MV-4-11 (cell line): ENCODE measurements around the gene ZBED4.

Source experiments
- DNase-seq: peaks from one replicate; lab custom pipeline; 2025; lab: John Stamatoyannopoulos, UW

ZBED4 gene

DNA sequence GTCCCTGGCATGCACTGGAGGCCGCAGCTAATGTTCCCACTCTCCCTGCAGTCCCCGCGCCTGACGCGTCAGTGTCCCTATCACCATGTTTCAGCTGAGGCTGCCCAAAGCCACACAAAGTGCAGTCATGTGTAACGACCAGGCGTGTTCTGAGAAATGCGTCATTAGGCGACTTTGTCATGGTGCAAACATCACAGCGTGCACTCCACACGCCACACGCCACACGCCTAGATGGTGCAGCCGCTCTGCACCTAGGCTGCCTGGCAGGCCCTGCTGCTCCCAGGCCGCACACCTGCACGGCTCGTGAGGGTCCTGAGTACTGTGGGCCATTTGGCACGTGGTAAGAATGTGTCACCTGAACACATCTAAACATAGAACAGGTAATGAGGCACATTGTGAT is 67.2 kb downstream of the ZBED4 start:
- DNase-seq, result no peak

DNA sequence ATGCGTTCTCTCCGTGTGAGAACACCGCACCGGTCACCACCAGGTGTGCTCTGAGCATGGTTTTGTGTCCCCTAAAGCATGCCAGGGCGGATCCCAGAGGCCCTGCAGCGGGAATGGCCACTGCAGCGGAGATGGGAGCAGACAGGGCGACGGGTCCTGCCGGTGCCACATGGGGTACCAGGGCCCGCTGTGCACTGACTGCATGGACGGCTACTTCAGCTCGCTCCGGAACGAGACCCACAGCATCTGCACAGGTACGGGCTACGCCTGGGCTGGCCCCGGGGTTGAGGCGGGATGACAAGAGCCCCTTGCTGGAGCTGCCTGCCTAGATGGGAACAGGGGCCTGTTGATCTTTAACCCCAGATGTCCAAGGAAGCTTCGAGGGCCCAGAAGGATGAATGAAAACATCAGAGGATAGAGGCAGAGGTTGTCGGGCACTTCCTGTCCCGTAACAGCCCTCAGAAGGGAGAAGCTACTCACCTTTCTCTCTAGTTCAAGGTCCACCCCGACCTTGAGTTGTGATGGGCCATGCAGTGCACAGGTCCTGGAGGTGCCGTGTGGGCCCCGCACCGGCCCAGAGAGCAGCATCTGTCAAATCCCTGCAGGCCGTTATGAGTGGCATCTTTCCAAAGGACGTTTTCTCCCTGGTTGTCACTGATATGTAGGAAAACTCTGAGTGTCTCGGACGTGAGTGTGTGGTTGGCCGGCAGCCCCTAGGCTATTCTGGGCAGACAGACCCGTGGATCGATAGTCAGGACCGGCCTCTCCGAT is 68.0 kb downstream of the ZBED4 start:
- DNase-seq, result no peak

DNA sequence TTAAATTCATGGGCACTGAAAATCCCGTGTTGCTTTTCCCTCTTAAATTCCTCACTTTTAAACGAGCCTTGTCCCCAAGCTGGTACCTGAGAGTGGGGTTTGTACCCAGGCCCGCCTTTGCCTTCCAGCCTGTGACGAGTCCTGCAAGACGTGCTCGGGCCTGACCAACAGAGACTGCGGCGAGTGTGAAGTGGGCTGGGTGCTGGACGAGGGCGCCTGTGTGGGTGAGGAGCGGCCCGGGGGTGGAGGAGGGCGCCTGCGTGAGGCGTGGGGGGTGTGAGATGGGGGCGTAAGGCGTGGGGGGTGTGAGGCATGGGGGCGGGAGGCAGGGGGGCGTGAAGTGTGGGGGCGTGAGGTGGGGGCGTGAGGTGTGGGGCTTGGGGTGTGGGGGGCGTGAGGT is 68.8 kb downstream of the ZBED4 start:
- DNase-seq, result no peak

DNA sequence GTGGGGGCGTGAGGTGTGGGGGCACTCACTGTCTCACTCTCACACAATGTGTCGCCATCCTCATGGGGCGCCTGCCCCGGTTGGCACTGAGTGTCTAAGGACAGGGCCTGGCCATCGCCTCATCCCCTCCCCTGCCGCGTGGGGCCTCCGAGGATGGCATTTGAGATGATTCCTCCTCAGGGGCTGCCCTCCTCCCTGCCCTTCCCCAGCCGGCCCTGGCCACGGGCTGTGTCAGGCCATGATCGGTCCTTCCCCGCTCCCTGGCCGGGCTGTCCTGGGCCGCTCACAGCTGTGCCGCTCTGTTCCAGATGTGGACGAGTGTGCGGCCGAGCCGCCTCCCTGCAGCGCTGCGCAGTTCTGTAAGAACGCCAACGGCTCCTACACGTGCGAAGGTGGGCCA is 69.3 kb downstream of the ZBED4 start:
- no peak for DNase-seq

DNA sequence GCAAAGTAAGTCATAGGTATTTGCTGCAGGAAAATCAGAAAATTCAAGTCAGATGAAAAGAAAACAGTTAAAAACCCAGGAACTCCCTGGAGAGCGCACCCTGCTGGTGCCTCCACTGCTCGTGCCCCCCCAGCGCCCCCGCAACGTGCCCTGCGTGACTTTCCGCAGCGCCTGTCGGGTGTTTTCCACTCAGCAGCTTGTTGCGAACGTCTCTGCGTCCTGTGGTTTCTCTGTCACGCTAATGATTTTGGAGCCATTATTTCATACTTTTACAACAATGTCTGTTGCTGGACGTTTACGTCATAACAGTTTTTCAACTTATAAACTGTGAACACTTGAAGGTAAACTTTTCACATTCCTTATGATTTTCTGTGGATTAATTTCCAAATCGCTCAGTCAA is 69.8 kb downstream of the ZBED4 start:
- no peak for DNase-seq

DNA sequence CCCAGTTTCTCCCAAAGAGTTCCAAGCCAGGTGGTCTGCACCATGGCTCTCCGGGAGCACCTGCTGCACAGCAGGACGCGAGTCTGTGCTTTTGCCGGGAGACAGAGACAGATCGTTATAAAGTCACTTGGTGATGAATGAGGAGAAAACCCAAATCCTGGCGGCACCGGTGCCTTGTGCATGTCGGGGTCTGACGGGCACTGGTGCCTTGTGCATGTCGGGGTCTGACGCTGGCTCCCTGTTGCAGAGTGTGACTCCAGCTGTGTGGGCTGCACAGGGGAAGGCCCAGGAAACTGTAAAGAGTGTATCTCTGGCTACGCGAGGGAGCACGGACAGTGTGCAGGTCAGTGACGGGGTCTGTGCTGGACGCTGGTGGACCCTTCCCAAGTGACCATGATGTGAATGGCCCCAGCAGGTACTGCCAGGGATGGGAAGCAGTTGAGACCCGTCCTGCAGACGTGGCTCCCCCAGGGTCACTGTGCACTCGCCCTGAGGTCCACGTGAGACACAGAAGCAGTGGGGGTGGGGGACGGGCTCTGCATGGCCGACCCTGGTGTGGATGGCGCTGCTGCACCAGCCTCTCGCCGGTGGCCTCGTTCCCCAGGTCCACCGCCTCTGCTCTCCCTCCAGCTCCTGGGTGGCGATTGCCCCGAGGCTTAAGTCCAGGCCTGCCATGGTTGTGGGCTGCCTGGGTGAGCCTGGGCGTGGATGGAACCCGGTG is 70.6 kb downstream of the ZBED4 start:
- DNase-seq, result no peak

DNA sequence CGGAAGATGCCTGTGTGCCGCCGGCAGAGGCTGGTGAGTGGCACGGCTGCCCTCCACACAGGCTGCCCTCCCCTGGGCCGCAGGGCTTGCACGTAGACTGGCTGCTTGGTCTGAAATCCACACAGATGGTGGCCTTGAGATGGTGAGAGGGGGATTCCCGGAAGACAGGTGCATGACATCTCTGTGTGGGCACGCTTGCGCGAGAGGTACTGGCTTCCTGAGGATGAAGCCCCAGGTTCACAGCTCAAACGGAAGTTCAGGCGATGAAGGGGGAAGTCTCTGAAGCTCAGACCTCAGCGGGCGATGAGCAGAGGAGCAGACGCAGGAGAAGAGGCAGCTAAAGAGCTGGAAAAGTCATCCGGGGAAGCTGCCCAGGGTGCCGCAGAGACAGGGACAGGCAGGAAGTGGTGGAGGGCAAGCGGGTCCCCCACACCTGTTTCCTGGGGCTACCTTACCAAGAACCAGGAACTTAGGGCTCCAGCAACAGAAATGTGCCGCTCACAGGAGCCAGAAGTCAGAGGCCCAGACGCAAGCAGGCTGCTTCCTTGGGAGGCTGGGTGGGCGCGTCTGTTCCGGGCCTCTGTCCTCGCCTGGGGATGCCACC is 72.0 kb downstream of the ZBED4 start:
- DNase-seq, result no peak

DNA sequence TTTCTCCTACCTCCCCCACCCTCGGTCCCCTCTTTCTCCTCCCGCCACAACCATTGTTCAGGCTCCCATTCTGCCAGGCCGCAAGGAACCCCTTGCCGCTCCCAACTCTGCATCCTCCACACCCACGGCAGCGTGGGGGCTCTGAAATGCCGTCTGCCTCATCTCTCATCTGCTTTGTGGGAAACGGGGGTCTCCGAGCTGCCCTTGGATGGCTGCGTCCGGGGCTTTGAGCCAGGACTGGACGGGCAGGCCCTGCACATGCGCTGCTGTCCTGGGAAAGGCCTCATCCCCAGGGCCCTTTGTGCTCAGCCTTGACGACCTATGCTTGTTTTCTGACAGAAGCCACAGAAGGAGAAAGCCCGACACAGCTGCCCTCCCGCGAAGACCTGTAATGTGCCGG is 73.3 kb downstream of the ZBED4 start:
- no peak for DNase-seq

DNA sequence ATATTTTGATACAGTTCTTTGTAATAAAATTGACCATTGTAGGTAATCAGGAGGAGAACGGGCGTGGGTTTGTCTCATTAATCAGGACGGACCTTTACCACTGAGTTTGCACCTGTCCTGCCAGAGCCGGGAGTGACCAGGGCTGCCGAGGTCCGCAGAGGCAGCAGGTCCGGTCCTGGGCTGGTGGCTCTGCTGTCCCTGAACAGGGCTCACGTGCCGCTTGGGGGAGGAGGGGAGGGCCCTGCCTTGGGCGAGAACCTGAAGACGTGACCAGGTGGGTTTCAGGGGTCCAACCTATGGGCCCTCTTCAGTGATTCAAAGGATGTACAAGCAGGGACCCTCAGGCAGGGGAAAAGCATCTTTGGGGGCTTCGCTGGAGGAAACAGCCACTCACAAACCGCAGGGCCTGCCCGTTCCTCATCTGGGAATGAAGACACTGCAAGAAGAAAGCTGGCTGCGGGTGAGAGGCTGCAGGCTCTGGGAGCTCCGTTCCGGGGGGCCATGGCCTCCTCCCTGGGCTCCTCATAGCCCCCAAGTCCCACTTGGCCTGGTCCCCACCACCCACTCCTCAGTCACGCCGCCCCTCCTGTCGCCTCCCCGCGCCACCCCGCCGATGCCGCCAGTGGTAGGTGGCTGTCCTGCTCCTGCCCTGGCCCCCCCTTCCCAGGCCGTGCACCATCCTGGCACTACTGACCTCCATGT is 74.0 kb downstream of the ZBED4 start:
- DNase-seq, result no peak

DNA sequence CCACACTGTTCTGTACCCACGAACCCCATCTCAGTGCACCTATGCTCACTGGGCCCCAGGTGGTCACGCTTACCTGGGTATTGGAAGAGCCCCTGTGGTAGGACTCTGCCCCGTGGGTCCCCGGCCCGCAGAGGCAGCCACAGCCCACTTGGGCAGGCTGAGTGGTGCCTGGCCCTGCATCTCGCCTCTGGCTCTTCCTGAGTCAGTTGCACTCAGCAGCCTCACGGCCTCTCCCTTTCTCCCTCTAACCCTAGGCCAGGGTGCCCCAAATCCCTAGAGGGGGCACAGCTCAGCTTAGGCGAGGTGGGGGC is 74.5 kb downstream of the ZBED4 start:
- DNase-seq, result no peak

DNA sequence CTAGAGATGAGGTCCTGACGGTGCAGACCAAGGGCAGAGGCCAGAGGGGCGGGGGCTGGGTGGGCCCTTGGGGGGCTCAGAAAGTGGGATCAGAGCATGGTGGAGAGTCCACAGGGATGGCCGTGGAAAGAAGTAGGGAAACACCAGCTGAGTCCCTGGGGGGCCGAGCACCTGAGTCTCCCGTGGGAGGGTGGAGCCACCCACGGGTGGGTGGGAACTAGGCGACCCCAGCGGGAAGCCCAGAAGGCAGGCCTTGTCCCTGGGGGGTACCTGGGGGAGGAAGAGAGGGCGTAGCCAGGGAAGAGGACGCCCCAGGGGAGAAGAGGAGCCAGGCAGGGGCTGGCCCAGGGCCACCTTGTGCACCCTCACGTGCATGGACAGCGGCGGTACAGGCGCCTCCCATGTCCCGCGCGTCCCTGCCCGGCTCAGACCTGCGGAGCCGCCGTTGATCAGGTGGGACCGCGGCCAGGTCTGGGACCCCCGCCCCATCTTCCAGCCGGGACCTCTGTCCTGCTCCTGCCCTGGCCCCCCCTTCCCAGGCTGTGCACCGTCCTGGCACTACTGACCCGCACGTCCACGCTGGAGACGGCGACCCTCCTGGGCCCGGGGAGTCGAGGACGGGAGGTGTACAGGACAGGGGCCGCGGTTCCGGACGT is 75.0 kb downstream of the ZBED4 start:
- DNase-seq, result no peak

DNA sequence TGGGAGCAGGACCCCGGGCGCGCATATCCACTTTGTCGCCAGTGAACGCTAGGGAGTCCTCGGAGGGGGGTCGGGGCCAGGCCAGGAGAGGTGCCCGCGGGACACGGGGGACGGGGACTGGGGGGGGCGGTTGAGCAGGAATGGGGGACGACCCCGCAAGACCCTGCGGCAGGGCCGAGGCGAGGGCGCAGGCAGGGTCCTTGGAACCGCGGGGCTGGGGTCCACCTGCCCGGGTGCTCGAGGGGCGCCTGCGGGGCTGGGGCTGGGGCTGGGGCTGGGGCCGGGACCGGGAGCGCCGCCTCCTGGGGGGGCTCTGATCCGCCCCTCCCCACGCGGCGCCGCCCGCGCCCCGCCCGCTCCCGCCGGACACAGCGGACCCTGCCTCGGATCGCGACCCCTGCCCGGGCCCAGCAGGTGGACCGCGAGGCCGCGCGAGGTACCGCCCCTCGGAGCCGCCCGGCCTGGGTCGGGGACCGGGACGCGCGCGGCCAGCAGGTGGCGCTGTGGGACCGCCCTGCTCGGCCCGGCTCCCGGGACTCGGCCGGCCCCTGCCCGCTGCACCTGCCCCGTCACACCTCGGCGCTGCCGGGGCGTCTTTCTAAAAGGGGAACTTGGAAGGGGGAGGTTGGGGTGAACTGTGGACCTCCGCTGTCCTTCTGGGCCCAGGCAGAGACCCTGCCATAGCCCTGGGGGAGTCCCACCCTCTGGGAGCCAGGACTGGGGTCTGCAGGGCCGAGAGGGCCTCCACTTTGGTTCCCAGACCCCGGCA is 75.8 kb downstream of the ZBED4 start:
- DNase-seq, result no peak

DNA sequence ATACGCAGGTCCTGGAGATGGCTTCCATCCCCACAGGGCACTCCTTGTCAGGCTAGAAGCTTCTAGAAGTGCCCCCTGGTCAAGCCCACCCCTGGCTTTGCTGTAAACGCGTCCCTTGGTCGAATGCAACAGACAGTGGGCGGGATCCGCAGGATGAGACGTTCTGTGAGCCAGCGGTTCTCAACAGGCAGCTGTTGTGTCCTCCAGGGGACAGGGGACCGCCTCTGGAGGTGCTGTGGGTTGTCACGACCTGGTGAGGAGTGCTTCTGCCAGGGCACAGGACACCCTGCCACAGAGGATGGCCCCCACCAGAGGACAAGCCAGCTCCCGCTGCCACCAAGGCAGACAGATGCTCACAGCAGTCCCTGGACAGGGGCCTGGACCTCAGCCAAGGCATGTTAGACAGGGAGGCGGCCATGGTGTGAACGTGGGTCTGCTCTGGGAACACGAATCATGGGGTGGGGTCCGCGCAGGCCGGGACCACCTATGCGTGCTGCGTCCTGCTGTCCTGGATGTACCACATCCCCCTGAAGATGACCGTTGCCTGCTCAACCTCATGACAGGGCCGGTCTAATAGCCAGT is 76.4 kb downstream of the ZBED4 start:
- DNase-seq, result no peak

DNA sequence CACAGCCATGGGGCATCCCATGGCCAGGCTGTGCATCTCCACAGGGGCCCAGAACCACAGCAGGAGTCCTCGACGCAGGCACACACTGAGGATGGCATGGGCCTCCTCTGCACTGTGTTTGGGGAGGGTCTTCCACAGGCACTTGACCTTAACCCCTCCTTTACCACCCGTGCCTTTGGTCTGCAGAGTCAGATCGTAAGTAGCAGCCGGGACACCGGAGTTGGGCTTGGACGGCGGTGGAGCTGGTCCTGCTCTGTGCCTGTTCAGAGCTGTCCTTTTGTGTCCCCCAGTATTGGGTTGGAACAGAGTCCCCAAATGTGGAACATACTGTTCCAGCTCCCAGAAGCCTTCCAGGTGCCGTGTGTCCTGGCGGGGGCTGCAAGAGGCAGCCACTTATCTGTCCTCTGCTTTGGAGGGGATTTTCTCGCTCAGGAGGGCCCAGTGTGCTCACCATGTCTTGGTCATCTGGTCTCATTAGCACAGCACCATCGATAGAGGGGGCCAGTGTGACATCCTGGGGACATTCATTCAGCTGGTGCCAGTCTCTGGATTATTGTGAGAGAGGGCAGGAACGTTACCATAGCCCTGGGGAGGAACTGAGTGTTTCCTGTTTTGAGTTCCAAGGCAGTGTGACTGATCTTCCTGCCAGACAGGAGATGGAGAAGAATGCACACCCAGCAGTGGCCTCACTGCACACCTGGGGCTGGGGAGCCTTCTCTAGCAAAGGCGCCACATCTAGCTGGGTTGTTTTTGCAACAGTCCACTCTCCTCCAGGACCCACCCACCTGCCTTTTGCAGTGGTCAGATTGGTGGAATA is 77.2 kb downstream of the ZBED4 start:
- peak; percentile 93 for DNase-seq

DNA sequence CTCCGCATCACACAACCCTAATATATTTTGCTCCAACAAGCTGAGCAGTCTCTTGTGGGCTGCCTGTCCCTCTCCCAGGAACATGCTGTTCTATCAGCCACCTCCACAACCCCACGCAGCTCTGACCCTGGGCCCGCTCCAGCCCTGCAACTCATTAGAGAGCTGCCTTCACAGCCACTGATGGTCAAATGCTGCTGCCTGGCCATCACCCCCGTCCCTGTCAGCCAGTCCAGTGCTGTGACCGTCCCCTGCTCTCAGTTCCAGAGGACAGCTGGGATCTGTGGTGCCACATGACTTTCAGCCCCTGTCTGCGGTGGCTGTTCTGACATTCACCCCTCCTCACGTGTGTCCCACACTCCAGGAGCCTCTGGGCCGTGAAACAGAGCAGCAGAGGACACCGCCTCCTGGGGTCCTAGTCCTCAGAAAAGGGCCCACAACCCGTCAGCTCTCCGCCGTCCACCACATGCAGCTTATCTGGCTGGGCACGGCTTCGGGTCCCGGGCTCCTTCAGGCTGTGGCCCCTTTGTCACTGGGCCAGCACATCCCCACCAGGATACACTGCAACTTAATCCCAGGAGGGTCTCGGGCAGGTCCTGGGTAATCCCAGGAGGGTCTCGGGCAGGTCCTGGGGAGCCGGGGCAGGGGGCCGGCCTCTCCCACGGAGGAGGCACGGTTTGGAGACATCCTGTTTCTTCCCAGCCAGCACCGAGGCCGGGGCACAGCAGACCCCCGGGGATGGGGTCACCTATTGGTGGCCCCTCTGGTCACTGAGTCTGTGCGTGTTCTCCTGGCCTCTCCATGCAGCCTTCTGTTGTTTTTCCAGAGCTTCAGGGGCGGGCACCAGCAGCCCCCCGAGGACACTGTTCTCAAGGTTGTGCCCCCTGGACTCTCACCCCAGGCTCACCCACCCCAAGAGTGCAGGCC is 79.9 kb downstream of the ZBED4 start:
- no peak for DNase-seq

DNA sequence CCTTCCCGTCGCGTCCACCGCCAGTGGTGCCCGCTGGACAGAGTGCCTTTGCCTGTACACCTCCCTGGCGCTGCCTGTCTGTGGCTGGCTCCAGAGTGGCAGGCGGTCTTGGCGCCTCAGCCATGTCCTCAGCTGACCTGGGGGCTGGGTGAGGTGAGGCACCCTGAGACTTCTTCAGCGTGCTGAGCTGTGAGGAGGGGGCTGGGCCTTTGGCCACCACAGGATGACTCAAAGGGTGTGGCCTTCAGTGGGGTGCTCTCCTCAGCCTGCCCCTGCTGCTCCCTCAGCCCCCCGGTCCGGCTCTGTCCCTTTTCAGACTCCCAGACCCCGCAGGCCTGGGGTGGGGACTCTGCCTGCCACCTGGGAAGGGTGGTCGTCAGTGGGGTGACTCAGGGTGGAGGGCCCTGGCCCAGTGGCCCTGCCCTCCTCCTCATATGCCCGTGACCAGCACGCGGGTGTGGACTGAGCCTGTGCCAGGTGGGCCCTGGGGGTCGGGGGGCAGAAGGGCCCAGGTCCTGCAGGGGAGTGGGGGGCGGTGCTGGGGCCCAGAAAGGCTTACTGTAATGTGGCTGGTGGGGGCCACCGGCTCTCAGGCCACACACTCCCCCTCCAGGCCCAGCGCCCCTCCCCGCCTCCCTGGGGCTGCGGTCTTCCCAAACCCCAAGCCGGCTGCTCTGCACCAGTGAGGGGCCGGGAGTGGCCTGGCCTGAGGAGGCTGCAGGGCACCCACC is 80.7 kb downstream of the ZBED4 start:
- peak; percentile 13 for DNase-seq

DNA sequence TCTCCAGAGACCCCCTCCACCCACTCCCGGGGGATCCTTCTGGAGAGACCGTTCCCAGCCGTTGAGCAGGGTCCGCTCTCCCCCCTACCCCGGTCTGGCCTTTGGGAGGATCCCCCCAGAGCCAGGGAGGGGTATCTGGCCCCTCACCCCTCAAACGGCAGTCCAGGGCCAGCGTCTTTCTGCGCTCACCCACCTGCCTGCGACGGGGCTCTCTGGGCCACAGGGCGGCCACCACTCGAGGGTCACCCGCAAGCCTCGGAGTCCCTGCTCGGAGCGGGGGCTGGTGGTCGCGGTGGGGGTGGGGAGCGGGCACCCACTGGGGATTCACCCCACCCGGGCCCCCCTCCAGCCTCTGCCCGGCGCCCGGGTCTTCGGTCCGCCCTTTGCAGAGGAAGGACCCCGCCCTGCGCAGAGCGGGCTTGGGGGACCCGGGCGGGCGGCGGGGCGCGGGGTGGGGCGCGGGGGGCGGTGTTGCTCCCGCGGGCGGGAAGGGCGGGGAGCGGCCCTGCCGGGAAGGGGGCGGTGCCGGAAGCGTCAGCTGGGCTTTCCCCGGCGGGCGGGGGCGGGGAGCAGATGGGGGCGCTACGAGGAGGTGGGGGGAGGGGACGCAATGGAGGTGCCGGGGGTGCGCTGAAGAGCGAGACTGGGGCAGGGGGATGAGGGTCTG is 81.4 kb downstream of the ZBED4 start:
- DNase-seq, result peak; percentile 12

DNA sequence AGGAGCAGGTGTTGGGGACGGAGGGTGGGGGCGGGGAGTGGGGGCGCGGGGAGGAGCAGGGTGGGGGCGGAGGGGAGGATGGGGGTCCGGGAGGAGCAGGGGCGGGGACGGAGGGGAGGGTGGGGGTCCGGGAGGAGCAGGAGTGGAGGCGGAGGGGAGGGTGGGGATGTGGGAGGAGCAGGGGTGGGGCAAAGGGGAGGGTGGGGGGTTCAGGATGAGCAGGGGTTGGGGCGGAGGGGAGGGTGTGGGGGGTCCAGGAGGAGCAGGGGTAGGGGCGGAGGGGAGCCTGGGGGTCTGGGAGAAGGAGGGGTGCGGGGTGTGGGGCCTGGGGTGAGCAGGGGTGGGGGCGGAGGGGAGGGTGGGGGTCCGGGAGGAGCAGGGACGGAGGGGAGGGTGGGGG is 81.9 kb downstream of the ZBED4 start:
- DNase-seq, result no peak
